ENCODE data around the gene LTF.

Gene LTF

GRCh38 chr3:46467562-46467961 is 2.9 kb upstream of the LTF start:
- no peak for DNase-seq

GRCh38 chr3:46466871-46467403 is 2.2 kb upstream of the LTF start:
- no peak for DNase-seq

GRCh38 chr3:46466273-46466672 is 1.6 kb upstream of the LTF start:
- no peak for DNase-seq

GRCh38 chr3:46465196-46465520 is 453 bp upstream of the LTF start:
- no peak for DNase-seq

- DNase-seq, result no peak
These were observed 850 bp downstream of the LTF start for GRCh38 chr3:46463868-46464241.

GRCh38 chr3:46463120-46463867 is 1.4 kb downstream of the LTF start:
- DNase-seq, result no peak

GRCh38 chr3:46462511-46462910 is 2.2 kb downstream of the LTF start:
- no peak for DNase-seq

- DNase-seq, result no peak
These were observed 2.6 kb downstream of the LTF start for GRCh38 chr3:46462111-46462510.

GRCh38 chr3:46460051-46460450 is 4.7 kb downstream of the LTF start:
- no peak for DNase-seq

GRCh38 chr3:46456118-46456517 is 8.6 kb downstream of the LTF start:
- DNase-seq, result no peak

- DNase-seq, result no peak
These were observed 9.2 kb downstream of the LTF start for GRCh38 chr3:46455231-46456115.

GRCh38 chr3:46454606-46455005 is 10.1 kb downstream of the LTF start:
- DNase-seq, result no peak

- no peak for DNase-seq
These were observed 10.5 kb downstream of the LTF start for GRCh38 chr3:46454209-46454595.

- no peak for DNase-seq
These were observed 11.0 kb downstream of the LTF start for GRCh38 chr3:46453526-46454208.

- DNase-seq, result no peak
These were observed 14.8 kb downstream of the LTF start for GRCh38 chr3:46449755-46450552.

- DNase-seq, result no peak
These were observed 16.0 kb downstream of the LTF start for GRCh38 chr3:46448721-46449120.

- DNase-seq, result no peak
These were observed 17.3 kb downstream of the LTF start for GRCh38 chr3:46447228-46447985.

- DNase-seq, result no peak
These were observed 21.9 kb downstream of the LTF start for GRCh38 chr3:46442576-46443530.

- DNase-seq, result no peak
These were observed 24.0 kb downstream of the LTF start for GRCh38 chr3:46440531-46441294.

GRCh38 chr3:46438831-46439230 is 25.9 kb downstream of the LTF start:
- no peak for DNase-seq
